Measurements from ENCODE around the gene MIR17HG.

DNA sequence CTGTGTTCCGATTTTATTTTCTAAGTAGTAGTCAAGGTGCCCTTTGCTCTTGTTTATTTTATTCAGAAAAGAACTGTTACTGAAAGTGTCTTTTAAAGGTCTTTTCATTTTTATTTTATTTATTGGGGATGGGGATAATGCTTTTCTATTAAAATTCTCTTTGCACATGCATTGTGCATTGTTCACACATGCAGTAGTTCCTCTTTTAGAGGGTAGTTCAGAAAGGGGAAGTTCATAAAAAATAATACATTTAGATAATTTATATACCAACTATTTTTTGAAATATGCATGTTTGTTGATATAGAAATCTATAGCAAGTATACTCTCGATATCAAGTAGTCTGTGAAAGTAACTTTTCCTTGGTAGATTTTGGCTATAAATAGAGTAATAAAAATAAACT lies 54.4 kb downstream of the MIR17HG start:
- TF ChIP-seq EZH2 (optimal IDR thresholded peaks at IDR 0.05; ENCODE audit: low read depth, low read length): no peak
- TF ChIP-seq, protein P1, sequence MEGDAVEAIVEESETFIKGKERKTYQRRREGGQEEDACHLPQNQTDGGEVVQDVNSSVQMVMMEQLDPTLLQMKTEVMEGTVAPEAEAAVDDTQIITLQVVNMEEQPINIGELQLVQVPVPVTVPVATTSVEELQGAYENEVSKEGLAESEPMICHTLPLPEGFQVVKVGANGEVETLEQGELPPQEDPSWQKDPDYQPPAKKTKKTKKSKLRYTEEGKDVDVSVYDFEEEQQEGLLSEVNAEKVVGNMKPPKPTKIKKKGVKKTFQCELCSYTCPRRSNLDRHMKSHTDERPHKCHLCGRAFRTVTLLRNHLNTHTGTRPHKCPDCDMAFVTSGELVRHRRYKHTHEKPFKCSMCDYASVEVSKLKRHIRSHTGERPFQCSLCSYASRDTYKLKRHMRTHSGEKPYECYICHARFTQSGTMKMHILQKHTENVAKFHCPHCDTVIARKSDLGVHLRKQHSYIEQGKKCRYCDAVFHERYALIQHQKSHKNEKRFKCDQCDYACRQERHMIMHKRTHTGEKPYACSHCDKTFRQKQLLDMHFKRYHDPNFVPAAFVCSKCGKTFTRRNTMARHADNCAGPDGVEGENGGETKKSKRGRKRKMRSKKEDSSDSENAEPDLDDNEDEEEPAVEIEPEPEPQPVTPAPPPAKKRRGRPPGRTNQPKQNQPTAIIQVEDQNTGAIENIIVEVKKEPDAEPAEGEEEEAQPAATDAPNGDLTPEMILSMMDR (IDR thresholded peaks at IDR 0.05; ENCODE audit: low read length): no peak
